Measurements from ENCODE around the gene SH2B3.

The SH2B3 gene

DNA sequence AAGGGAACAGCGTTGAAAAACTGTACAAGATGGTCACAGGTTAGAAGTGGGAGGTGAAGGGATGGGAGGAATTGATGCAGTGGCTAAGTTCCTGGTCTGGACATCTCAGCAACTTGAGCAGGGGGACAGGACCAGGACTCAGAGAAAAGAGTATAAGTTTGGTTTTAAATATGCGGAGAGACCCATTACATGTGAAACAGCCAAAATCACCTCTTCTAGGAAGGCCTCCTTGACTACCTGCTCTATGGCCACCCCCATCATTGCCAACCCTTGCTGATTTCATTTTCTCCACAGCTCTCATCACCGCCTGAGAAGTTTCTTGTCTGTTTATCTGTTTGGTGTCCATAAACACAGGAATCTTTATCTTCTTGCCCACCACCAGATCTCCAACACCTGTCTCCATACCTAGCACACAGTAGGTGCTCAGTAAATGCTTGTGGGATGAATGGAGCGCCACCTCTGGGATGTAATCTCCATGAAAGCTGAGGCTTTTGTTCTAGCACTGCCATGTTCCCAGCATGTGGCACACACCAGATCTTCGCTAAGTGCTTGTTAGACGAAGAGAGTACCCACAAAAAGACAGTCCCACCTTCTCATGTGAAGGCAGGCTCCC lies 25.7 kb upstream of the SH2B3 start:
- ChIA-PET POLR2A (no interaction called here), CTCF (interaction anchor here (1.4 kb wide), 1 partner anchor 17 kb away, joined by 5 read pairs; no protein-coding TSS in a partner anchor)

DNA sequence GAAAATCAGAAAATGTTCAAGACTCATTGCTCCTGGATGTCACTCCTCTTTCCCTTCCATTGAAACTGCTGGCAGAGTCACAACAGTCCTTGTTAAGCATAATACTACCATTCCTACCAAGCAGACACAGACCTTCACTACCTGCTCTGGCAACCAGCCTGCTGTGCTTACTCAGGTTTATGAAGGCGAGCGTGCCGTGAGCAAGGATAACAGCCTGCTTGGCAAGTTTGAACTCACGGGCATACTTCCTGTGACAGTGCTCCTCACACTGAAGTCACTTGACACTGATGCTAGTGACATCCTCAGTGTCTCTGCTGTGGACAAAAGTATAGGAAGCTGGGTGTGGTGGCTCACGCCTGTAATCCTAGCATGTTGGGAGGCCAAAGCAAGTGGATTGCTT lies 21.1 kb upstream of the SH2B3 start:
- ChIA-PET CTCF (interaction anchor here (1.4 to 6.6 kb wide), 3 partner anchors 8 to 67 kb away, joined by 6 to 72 read pairs (median 11); no protein-coding TSS in a partner anchor), POLR2A (no interaction called here)
- DNase-seq (ENCODE audit: low read depth, low spot score): no peak
- TF ChIP-seq, protein P1, sequence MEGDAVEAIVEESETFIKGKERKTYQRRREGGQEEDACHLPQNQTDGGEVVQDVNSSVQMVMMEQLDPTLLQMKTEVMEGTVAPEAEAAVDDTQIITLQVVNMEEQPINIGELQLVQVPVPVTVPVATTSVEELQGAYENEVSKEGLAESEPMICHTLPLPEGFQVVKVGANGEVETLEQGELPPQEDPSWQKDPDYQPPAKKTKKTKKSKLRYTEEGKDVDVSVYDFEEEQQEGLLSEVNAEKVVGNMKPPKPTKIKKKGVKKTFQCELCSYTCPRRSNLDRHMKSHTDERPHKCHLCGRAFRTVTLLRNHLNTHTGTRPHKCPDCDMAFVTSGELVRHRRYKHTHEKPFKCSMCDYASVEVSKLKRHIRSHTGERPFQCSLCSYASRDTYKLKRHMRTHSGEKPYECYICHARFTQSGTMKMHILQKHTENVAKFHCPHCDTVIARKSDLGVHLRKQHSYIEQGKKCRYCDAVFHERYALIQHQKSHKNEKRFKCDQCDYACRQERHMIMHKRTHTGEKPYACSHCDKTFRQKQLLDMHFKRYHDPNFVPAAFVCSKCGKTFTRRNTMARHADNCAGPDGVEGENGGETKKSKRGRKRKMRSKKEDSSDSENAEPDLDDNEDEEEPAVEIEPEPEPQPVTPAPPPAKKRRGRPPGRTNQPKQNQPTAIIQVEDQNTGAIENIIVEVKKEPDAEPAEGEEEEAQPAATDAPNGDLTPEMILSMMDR (IDR thresholded peaks at IDR 0.05; ENCODE audit: insufficient read depth, low read length, missing control alignments): no peak
- no peak overlapping the region for H3K4me3 ChIP-seq (ENCODE audit: low read depth, low read length)

More for the DNA sequence above, 25.7 kb upstream of the SH2B3 start:
- DNase-seq (ENCODE audit: low read depth, low spot score): no peak
- no peak overlapping the region for H3K4me3 ChIP-seq (ENCODE audit: low read depth, low read length)
- TF ChIP-seq, protein P1 (IDR thresholded peaks at IDR 0.05; ENCODE audit: insufficient read depth, low read length, missing control alignments): no peak

DNA sequence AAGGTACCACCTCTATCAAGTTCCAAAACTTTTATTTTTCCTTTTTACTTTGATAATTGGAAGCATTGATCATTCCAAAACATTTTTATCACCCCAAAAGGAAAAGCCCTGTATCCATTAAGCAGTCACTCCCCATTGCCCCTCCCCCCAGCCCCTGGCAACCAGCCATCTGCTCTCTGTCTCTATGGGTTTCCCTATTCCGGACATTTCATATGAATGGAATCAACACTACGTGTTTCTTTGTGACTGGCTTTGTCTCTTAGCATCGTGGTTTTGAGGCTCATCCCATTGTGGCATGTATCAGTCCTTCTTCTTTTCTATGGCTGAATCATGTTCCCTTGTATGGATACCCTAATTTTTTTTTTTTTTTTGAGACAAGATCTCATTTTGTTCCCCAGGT lies 18.8 kb upstream of the SH2B3 start:
- no peak overlapping the region for H3K4me3 ChIP-seq (ENCODE audit: low read depth, low read length)
- ChIA-PET POLR2A (no interaction called here), CTCF (interaction anchor here (2.7 to 6.6 kb wide), 2 partner anchors 9 to 65 kb away, joined by 11 to 72 read pairs; no protein-coding TSS in a partner anchor)
- no peak for DNase-seq (ENCODE audit: low read depth, low spot score)
- TF ChIP-seq, protein P1 (IDR thresholded peaks at IDR 0.05; ENCODE audit: insufficient read depth, low read length, missing control alignments): no peak

DNA sequence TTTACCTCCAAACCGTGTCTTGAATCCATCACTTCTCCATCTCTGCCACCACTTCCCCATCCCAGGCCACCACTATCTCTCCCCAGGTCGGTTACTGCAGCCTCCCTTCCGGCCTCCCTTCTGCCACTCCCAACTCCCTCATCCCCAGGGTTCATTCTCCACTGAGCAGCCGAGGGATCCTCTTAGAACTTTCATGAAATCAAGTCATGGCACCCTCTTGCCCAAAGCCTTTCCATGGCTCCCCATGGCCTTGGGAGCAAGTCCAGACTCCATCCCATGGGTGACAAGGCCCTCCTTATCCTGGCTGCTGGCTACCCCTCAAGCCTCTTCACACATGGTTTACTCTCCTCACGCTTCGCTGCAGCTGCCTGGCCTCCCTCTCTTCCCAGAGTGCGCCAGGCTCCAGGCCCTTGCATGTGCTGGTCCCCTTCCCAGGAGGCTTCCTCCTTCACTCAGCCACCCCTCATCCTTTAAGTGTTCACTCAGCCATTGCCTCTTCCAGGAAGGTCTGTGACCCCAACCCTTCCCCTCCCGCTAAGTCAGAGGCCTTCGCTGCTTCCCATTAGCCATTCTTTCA lies 17.9 kb upstream of the SH2B3 start:
- TF ChIP-seq, protein P1 (IDR thresholded peaks at IDR 0.05; ENCODE audit: insufficient read depth, low read length, missing control alignments): no peak
- ChIA-PET CTCF (interaction anchor here (6.6 kb wide), 1 partner anchor 8 kb away, joined by 72 read pairs; no protein-coding TSS in a partner anchor), POLR2A (no interaction called here)
- H3K4me3 ChIP-seq (ENCODE audit: low read depth, low read length): no peak overlapping the region
- no peak for DNase-seq (ENCODE audit: low read depth, low spot score)

DNA sequence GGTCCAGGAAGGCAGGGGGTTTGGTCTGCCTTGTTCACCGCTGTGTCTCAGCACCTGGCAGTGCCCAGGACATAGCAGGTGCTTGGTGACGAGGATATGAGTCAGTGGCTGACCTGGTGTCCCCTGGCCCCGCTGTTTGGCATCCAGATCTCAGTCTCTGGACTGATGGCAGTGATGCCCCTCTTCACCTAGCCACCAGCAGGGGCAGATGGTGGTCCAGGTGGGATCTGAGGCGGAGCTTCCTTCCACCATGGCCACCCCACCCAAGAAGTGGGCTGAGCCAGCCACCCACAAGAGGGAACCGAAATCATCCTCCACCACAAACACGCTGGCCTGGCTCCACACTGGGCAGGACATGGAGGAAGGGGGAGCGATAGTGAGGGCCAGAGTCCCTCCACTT lies 16.1 kb upstream of the SH2B3 start:
- TF ChIP-seq, protein P1 (IDR thresholded peaks at IDR 0.05; ENCODE audit: insufficient read depth, low read length, missing control alignments): no peak
- no peak overlapping the region for H3K4me3 ChIP-seq (ENCODE audit: low read depth, low read length)
- DNase-seq (ENCODE audit: low read depth, low spot score): no peak
- ChIA-PET CTCF (interaction anchor here (25.8 kb wide), 1 partner anchor 58 kb away, joined by 899 read pairs; no protein-coding TSS in a partner anchor), POLR2A (no interaction called here)

DNA sequence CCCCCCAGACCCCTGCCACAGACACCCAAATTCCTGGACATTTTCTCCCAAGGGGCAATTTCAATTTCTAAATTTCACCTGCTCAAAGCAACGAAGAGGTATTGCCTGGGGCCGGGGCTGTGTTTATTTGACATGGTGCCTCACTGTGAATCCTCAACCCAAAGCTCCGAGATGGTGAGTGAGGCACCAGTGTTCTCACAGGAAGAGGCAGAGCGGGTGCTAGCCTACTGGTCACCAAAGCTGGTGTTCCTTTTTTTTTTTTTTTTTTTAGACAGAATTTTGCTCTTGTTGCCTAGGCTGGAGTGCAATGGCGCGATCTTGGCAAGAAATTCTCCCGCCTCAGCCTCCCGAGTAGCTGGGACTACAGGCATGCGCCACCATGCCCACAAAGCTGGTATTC lies 14.8 kb upstream of the SH2B3 start:
- ChIA-PET CTCF (interaction anchor here (25.8 kb wide), 1 partner anchor 56 kb away, joined by 899 read pairs; no protein-coding TSS in a partner anchor), POLR2A (no interaction called here)
- DNase-seq (ENCODE audit: low read depth, low spot score): no peak
- H3K4me3 ChIP-seq (ENCODE audit: low read depth, low read length): no peak overlapping the region
- TF ChIP-seq, protein P1 (IDR thresholded peaks at IDR 0.05; ENCODE audit: insufficient read depth, low read length, missing control alignments): no peak

Data from AG04449 (cell line).